Duodenal mucosa (tissue), 2 donors: ENCODE measurements around the gene ALPL.
A peak's percentile ranks its signal among the peaks of the same experiment; 100 is the strongest.

Experiments
- H3K27ac ChIP-seq: one replicate; pipeline ENCODE4 v1.7.0; 2013; ENCODE audit warnings: low read depth, low read length
- H3K27me3 ChIP-seq, 2 donors: one replicate each; pipeline ENCODE4 v1.7.0; 2013; ENCODE audit warnings: low read length in 2 of 2, control low read depth in 1 of 2; ENCODE audit not compliant: insufficient read depth in 2 of 2, control insufficient read depth in 1 of 2
- H3K36me3 ChIP-seq, 2 donors: one replicate each; pipeline ENCODE4 v1.7.0; 2013; ENCODE audit warnings: low read length in 2 of 2, control low read depth in 1 of 2; ENCODE audit not compliant: insufficient read depth in 2 of 2, control insufficient read depth in 1 of 2
- H3K4me1 ChIP-seq, 2 donors: one replicate each; pipeline ENCODE4 v1.7.0; 2013; ENCODE audit warnings: low read length in 2 of 2, control low read depth in 1 of 2; ENCODE audit not compliant: insufficient read depth in 2 of 2, control insufficient read depth in 1 of 2
- H3K4me3 ChIP-seq, 2 donors: one replicate each; pipeline ENCODE4 v1.7.0; 2013; ENCODE audit warnings: low read length in 2 of 2, low read depth in 1 of 2
- H3K9ac ChIP-seq, 2 donors: one replicate each; pipeline ENCODE4 v1.7.0; 2013; ENCODE audit warnings: low read length in 2 of 2, low read depth in 1 of 2
- H3K9me3 ChIP-seq, 2 donors: one replicate each; pipeline ENCODE4 v1.7.0; 2013; ENCODE audit warnings: low read length in 2 of 2, control low read depth in 1 of 2; ENCODE audit not compliant: control insufficient read depth in 1 of 2

The ALPL gene

GRCh38 chr1:21618059-21618458 lies 108.8 kb downstream of the ALPL start:
- Histone ChIP-seq H3K9ac (no peak overlapping the region), H3K9me3 (no peaks in the 10 kb centered on the region), H3K36me3 (peaks cover 0 to 6% of the 10 kb centered on the region in 2 donors), H3K4me1 (peaks cover 34 to 56% of the 10 kb centered on the region in 2 donors), H3K4me3 (no peak overlapping the region), H3K27me3 (peaks cover 0 to 2% of the 10 kb centered on the region in 2 donors), H3K27ac (no peak overlapping the region)

GRCh38 chr1:21618561-21619374 lies 109.5 kb downstream of the ALPL start:
- no peaks in the 10 kb centered on the region for H3K9me3 ChIP-seq
- peaks cover 40 to 62% of the 10 kb centered on the region in 2 donors for H3K4me1 ChIP-seq
- no peak overlapping the region for H3K9ac ChIP-seq
- H3K36me3 ChIP-seq, result no peaks in the 10 kb centered on the region
- no peak overlapping the region for H3K27ac ChIP-seq
- H3K4me3 ChIP-seq, result no peak overlapping the region
- peaks cover 0 to 2% of the 10 kb centered on the region in 2 donors for H3K27me3 ChIP-seq

- Histone ChIP-seq H3K27ac (no peak overlapping the region), H3K36me3 (no peaks in the 10 kb centered on the region), H3K4me3 (no peak overlapping the region), H3K27me3 (peaks cover 0 to 2% of the 10 kb centered on the region in 2 donors), H3K9ac (no peak overlapping the region), H3K4me1 (peaks cover 39 to 61% of the 10 kb centered on the region in 2 donors), H3K9me3 (no peaks in the 10 kb centered on the region)
Observed at GRCh38 chr1:21619375-21619947, 110.2 kb downstream of the ALPL start.

GRCh38 chr1:21620011-21620410 lies 110.8 kb downstream of the ALPL start:
- no peak overlapping the region for H3K9ac ChIP-seq
- no peaks in the 10 kb centered on the region for H3K9me3 ChIP-seq
- peaks cover 0 to 2% of the 10 kb centered on the region in 2 donors for H3K27me3 ChIP-seq
- H3K4me1 ChIP-seq, result peaks cover 34 to 56% of the 10 kb centered on the region in 2 donors
- no peak overlapping the region for H3K27ac ChIP-seq
- peak overlapping the region in 1 of 2 donors; percentile 65 for H3K4me3 ChIP-seq
- no peaks in the 10 kb centered on the region for H3K36me3 ChIP-seq

GRCh38 chr1:21620496-21620895 lies 111.3 kb downstream of the ALPL start:
- H3K4me1 ChIP-seq, result peaks cover 32 to 52% of the 10 kb centered on the region in 2 donors
- H3K27ac ChIP-seq, result no peak overlapping the region
- no peaks in the 10 kb centered on the region for H3K9me3 ChIP-seq
- H3K4me3 ChIP-seq, result peak overlapping the region in 1 of 2 donors; percentile 65
- no peak overlapping the region for H3K9ac ChIP-seq
- no peaks in the 10 kb centered on the region for H3K36me3 ChIP-seq
- peaks cover 0 to 2% of the 10 kb centered on the region in 2 donors for H3K27me3 ChIP-seq

GRCh38 chr1:21621051-21621450 lies 111.8 kb downstream of the ALPL start:
- H3K36me3 ChIP-seq, result no peaks in the 10 kb centered on the region
- H3K9ac ChIP-seq, result peak overlapping the region in 1 of 2 donors; percentile 27
- H3K9me3 ChIP-seq, result no peaks in the 10 kb centered on the region
- H3K4me3 ChIP-seq, result peak overlapping the region; percentile 56 to 65
- H3K27me3 ChIP-seq, result peaks cover 0 to 2% of the 10 kb centered on the region in 2 donors
- no peak overlapping the region for H3K27ac ChIP-seq
- H3K4me1 ChIP-seq, result peaks cover 26 to 47% of the 10 kb centered on the region in 2 donors

GRCh38 chr1:21621761-21622436 lies 112.7 kb downstream of the ALPL start:
- no peaks in the 10 kb centered on the region for H3K9me3 ChIP-seq
- H3K4me3 ChIP-seq, result peak overlapping the region; percentile 56 to 65
- peaks cover 0 to 2% of the 10 kb centered on the region in 2 donors for H3K27me3 ChIP-seq
- H3K9ac ChIP-seq, result peak overlapping the region; percentile 23 to 43
- no peaks in the 10 kb centered on the region for H3K36me3 ChIP-seq
- no peak overlapping the region for H3K27ac ChIP-seq
- peaks cover 21 to 39% of the 10 kb centered on the region in 2 donors for H3K4me1 ChIP-seq

- Histone ChIP-seq H3K9me3 (no peaks in the 10 kb centered on the region), H3K27ac (peak overlapping the region; percentile 74), H3K4me1 (peaks cover 21 to 38% of the 10 kb centered on the region in 2 donors), H3K36me3 (no peaks in the 10 kb centered on the region), H3K4me3 (peak overlapping the region; percentile 42 to 55), H3K9ac (peak overlapping the region; percentile 20 to 44), H3K27me3 (peaks cover 0 to 2% of the 10 kb centered on the region in 2 donors)
Observed at GRCh38 chr1:21622466-21623315, 113.5 kb downstream of the ALPL start.

GRCh38 chr1:21623410-21623961 lies 114.3 kb downstream of the ALPL start:
- no peak overlapping the region for H3K4me3 ChIP-seq
- H3K27me3 ChIP-seq, result peaks cover 0 to 2% of the 10 kb centered on the region in 2 donors
- H3K9ac ChIP-seq, result peak overlapping the region; percentile 20 to 44
- H3K4me1 ChIP-seq, result peaks cover 21 to 38% of the 10 kb centered on the region in 2 donors
- H3K36me3 ChIP-seq, result no peaks in the 10 kb centered on the region
- no peaks in the 10 kb centered on the region for H3K9me3 ChIP-seq
- H3K27ac ChIP-seq, result peak overlapping the region; percentile 74
